Keratinocyte (primary cell): ENCODE measurements around the gene MRGPRD. TPM values are rescaled to one million over a fixed set of nuclear protein-coding genes. Genes with fewer than 3 reads are reported as not detected.

Experiments used
- DNase-seq: peaks from one replicate; pipeline ENCODE4 v3.0.0-alpha.2; 2011; ENCODE audit warnings: low read depth, missing footprints, low spot score
- FAIRE-seq: peaks from 2 replicates; lab custom pipeline; 2011; peaks lifted over from hg19 to GRCh38; lab: Jason Lieb, UNC
- H2AFZ ChIP-seq: 2 replicates; pipeline ENCODE4 v1.6.0; 2012; ENCODE audit warnings: low read length, control low read depth, inconsistent platforms; ENCODE audit not compliant: control insufficient read depth
- H3K27ac ChIP-seq: 2 replicates; pipeline ENCODE4 v1.5.1; 2011; ENCODE audit warnings: low read length; ENCODE audit not compliant: control insufficient read depth, insufficient read depth
- H3K27me3 ChIP-seq: 3 replicates; pipeline ENCODE4 v1.6.0; 2011; ENCODE audit warnings: low read length; ENCODE audit not compliant: control insufficient read depth, insufficient read depth; ENCODE audit errors: extremely low read depth
- H3K36me3 ChIP-seq, 2 experiments: 2 replicates in 1 of 2; 3 replicates in 1 of 2; pipeline ENCODE4 v1.5.1; 2011; ENCODE audit warnings: low read length in 2 of 2, mild to moderate bottlenecking in 1 of 2; ENCODE audit not compliant: control insufficient read depth in 2 of 2, insufficient read depth in 2 of 2; ENCODE audit errors: extremely low read depth in 1 of 2
- H3K4me1 ChIP-seq: 3 replicates; pipeline ENCODE4 v1.5.1; 2011; ENCODE audit warnings: low read length; ENCODE audit not compliant: control insufficient read depth, insufficient read depth; ENCODE audit errors: extremely low read depth
- H3K4me2 ChIP-seq: 3 replicates; pipeline ENCODE4 v1.6.0; 2011; ENCODE audit warnings: low read depth, low read length; ENCODE audit not compliant: control insufficient read depth, insufficient read depth; ENCODE audit errors: extremely low read depth
- H3K4me3 ChIP-seq, 3 experiments: fragments of 200-600 bp in 1 of 3; sonication (generic) in 1 of 3; 2 replicates in 2 of 3; 3 replicates in 1 of 3; pipeline ENCODE4 v1.5.1; 2011 to 2016; ENCODE audit warnings: low read length in 3 of 3, mild to moderate bottlenecking in 3 of 3, control low read depth in 2 of 3, inconsistent platforms in 1 of 3, low read depth in 1 of 3, mixed read lengths in 1 of 3, mixed run types in 1 of 3, moderate library complexity in 1 of 3; ENCODE audit not compliant: control insufficient read depth in 2 of 3, insufficient read depth in 2 of 3; ENCODE audit errors: extremely low read depth in 1 of 3
- H3K79me2 ChIP-seq: 2 replicates; pipeline ENCODE4 v1.6.0; 2012; ENCODE audit warnings: low read length; ENCODE audit not compliant: control insufficient read depth, insufficient read depth
- H3K9ac ChIP-seq: 3 replicates; pipeline ENCODE4 v1.6.0; 2011; ENCODE audit warnings: low read length; ENCODE audit not compliant: control insufficient read depth, insufficient read depth; ENCODE audit errors: extremely low read depth
- H3K9me1 ChIP-seq: 3 replicates; pipeline ENCODE4 v1.6.0; 2011; ENCODE audit warnings: low read length; ENCODE audit not compliant: control insufficient read depth, insufficient read depth; ENCODE audit errors: extremely low read depth
- H3K9me3 ChIP-seq: 2 replicates; pipeline ENCODE4 v1.5.1; 2012; ENCODE audit warnings: low read depth, low read length; ENCODE audit not compliant: control insufficient read depth
- H4K20me1 ChIP-seq: 3 replicates; pipeline ENCODE4 v1.6.0; 2011; ENCODE audit warnings: low read length; ENCODE audit not compliant: control insufficient read depth, insufficient read depth; ENCODE audit errors: extremely low read depth
- EZH2 ChIP-seq: IDR thresholded peaks from one replicate; pipeline ENCODE4 v1.6.1; 2012; ENCODE audit warnings: inconsistent platforms, mild to moderate bottlenecking, low read length, moderate library complexity
- dilution Hi-C: fragments of 300-500 bp; cut with MboI; formaldehyde crosslinking; loops from one replicate; pipeline ENCODE4 v1.7.0; 2020; ENCODE audit warnings: low sequenced_read_pairs; ENCODE audit not compliant: extremely low pct_ligation_motif_present
- polyA plus RNA-seq, 5 experiments: library from polyadenylated mRNA; depleted of rRNA in 3 of 5; stranded (reverse) in 3 of 5; stranded (forward) in 1 of 5; unstranded in 1 of 5; fragments of >200 nt; gene quantifications; 1 replicate in 1 of 5; 2 replicates in 3 of 5; 3 replicates in 1 of 5; pipeline versions ENCODE4 v1.2.1 to v1.2.3, GENCODE V29; 2011 to 2012; ENCODE audit warnings: missing spikeins in 2 of 5, low read depth in 1 of 5, low replicate concordance in 1 of 5
- TF ChIP-seq, protein P1 (sequence below), 3 experiments: IDR thresholded peaks in 1 of 3; conservative IDR thresholded peaks in 1 of 3; optimal IDR thresholded peaks in 1 of 3; 2 replicates in 2 of 3; 3 replicates in 1 of 3; pipeline versions ENCODE3 to v1.5.1; 2011; ENCODE audit warnings: low read length in 3 of 3, mild to moderate bottlenecking in 3 of 3, moderate library complexity in 2 of 3, control low read depth in 1 of 3, inconsistent platforms in 1 of 3; ENCODE audit not compliant: insufficient read depth in 2 of 3; ENCODE audit errors: extremely low read depth in 1 of 3

The MRGPRD gene
- polyA plus RNA-seq, 1 donor (not counting 4 experiments of a cell fraction or from before 2014, with no cell fraction given) = not detected

DNA sequence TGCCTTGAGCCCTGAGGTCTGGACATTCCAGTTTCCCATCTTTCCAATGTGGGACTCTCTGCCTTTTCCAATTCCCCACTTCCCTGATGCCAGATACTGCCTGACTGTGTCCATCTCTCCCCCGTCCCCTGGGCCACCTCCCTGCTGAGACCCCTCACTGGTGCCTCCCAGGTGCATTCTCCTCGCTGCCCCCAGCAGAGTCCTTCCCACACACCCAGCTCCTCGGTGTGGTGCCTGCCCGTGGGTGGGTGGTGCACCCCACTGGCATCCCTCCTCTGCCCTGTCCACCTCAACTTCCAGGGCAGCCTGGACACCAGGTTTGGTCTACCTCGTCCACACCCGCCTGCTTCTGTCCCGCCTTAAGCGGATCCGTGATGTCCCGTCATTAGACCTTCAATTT is 37.2 kb upstream of the MRGPRD start:
- DNase-seq (no peak), FAIRE-seq (no peak)
- no peak overlapping the region for H3K4me2 ChIP-seq
- H3K27ac ChIP-seq = no peak overlapping the region
- no peak overlapping the region for H3K9ac ChIP-seq
- H4K20me1 ChIP-seq = no peaks in the 10 kb centered on the region
- dilution Hi-C loops = no loop called here
- TF ChIP-seq EZH2 = no peak
- TF ChIP-seq, protein P1, sequence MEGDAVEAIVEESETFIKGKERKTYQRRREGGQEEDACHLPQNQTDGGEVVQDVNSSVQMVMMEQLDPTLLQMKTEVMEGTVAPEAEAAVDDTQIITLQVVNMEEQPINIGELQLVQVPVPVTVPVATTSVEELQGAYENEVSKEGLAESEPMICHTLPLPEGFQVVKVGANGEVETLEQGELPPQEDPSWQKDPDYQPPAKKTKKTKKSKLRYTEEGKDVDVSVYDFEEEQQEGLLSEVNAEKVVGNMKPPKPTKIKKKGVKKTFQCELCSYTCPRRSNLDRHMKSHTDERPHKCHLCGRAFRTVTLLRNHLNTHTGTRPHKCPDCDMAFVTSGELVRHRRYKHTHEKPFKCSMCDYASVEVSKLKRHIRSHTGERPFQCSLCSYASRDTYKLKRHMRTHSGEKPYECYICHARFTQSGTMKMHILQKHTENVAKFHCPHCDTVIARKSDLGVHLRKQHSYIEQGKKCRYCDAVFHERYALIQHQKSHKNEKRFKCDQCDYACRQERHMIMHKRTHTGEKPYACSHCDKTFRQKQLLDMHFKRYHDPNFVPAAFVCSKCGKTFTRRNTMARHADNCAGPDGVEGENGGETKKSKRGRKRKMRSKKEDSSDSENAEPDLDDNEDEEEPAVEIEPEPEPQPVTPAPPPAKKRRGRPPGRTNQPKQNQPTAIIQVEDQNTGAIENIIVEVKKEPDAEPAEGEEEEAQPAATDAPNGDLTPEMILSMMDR (optimal IDR thresholded peaks at IDR 0.05 in 1 of 3, IDR thresholded peaks at IDR 0.05 in 1 of 3, conservative IDR thresholded peaks at IDR 0.05 in 1 of 3; ENCODE audit: extremely low read depth in 1 of 3, insufficient read depth in 2 of 3, low read length in 3 of 3) = no peak
- H3K79me2 ChIP-seq = no peaks in the 10 kb centered on the region
- no peak overlapping the region for H2AFZ ChIP-seq
- no peak overlapping the region for H3K4me3 ChIP-seq
- H3K27me3 ChIP-seq = peaks cover 26% of the 10 kb centered on the region
- no peaks in the 10 kb centered on the region for H3K9me3 ChIP-seq
- no peaks in the 10 kb centered on the region for H3K36me3 ChIP-seq
- H3K4me1 ChIP-seq = no peaks in the 10 kb centered on the region
- H3K9me1 ChIP-seq = no peaks in the 10 kb centered on the region

DNA sequence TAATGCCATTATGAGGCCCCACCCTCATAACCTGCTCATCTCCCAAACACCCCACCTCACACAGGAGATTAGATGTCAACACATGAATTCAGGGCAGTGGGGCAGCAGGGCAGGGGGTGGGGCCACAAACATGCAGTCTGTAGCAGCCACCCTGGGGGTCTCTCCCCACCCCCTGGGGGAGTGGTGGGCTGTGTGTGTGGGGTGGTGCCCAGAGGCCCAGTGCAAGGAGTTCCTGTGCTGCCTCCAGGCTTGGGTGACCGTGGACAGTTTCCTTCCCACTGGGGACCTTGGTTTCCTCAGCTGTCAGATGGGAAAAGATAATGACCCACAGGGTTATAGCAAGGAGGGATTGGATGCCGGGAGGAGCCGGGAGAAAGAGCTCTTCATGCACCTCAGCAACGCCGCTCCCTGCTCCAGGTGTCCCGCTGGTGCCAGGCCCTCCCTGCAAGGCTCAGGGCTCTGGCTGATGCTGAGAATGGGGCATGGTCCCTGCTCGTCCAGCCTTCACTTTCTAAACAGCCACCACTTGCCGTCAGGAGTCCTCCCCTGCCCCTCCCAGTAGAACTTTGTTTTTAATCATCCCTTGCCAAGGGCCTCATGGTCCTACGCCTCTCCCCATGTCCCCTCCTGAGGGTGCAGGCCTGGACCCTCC is 34.2 kb upstream of the MRGPRD start:
- H3K27ac ChIP-seq = no peak overlapping the region
- FAIRE-seq (no peak), DNase-seq (no peak)
- H3K9me3 ChIP-seq = no peaks in the 10 kb centered on the region
- peaks cover 34% of the 10 kb centered on the region for H3K27me3 ChIP-seq
- no peaks in the 10 kb centered on the region for H4K20me1 ChIP-seq
- no peaks in the 10 kb centered on the region for H3K79me2 ChIP-seq
- H3K9me1 ChIP-seq = no peaks in the 10 kb centered on the region
- TF ChIP-seq EZH2 = no peak
- TF ChIP-seq, protein P1 (optimal IDR thresholded peaks at IDR 0.05 in 1 of 3, IDR thresholded peaks at IDR 0.05 in 1 of 3, conservative IDR thresholded peaks at IDR 0.05 in 1 of 3; ENCODE audit: extremely low read depth in 1 of 3, insufficient read depth in 2 of 3, low read length in 3 of 3) = no peak
- no peaks in the 10 kb centered on the region for H3K36me3 ChIP-seq
- dilution Hi-C loops = no loop called here
- no peak overlapping the region for H3K4me2 ChIP-seq
- H3K9ac ChIP-seq = no peak overlapping the region
- no peak overlapping the region for H3K4me3 ChIP-seq
- peaks cover 12% of the 10 kb centered on the region for H3K4me1 ChIP-seq
- H2AFZ ChIP-seq = no peak overlapping the region
